ENCODE results near the gene ENTPD2. TPM values are rescaled to one million over a fixed set of nuclear protein-coding genes. Genes with fewer than 3 reads are reported as not detected.

Gene ENTPD2
- total and polyA plus RNA-seq, 2 of the 4 experiments (the other 2 are of a cell fraction) = not detected

- Histone ChIP-seq H3K14ac (replicated peaks; ENCODE audit: low read depth, low read length) (no peak overlapping the region), H3K4ac (ENCODE audit: low read depth, low read length) (no peak overlapping the region), H3K9me3 (ENCODE audit: control insufficient read depth, insufficient read depth, low read length) (no peaks in the 10 kb centered on the region), H2AFZ (replicated peaks; ENCODE audit: low read length, poor library complexity) (no peak overlapping the region), H3K79me1 (ENCODE audit: low read depth in 1 of 2, low read length in 2 of 2) (peaks cover 2 to 11% of the 10 kb centered on the region in 2 experiments), H3K27ac (ENCODE audit: insufficient read depth, low read length) (no peak overlapping the region), H3K4me3 (ENCODE audit: insufficient read depth, low read depth, low read length) (no peak overlapping the region), H3K4me1 (ENCODE audit: control insufficient read depth, insufficient read depth, low read length) (peaks cover 3% of the 10 kb centered on the region; the same call in 1 of the 2 replicates), H4K20me1 (ENCODE audit: insufficient read depth, low read length) (no peaks in the 10 kb centered on the region), H3K9me1 (ENCODE audit: insufficient read depth, low read length) (no peaks in the 10 kb centered on the region), H3K9ac (ENCODE audit: low read depth, low read length) (no peak overlapping the region), H2AK5ac (ENCODE audit: low read depth, low read length) (no peak overlapping the region), H3K27me3 (ENCODE audit: control insufficient read depth, insufficient read depth, low read length) (no peaks in the 10 kb centered on the region; the same call in 1 of the 2 replicates), H3K23ac (ENCODE audit: low read depth, low read length) (no peak overlapping the region), H4K5ac (ENCODE audit: low read depth, low read length) (no peak overlapping the region), H2BK120ac (ENCODE audit: low read depth, low read length) (no peak overlapping the region), H3K4me2 (ENCODE audit: low read depth, low read length) (no peak overlapping the region), H2BK5ac (ENCODE audit: low read depth, low read length, poor library complexity, severe bottlenecking) (no peak overlapping the region), H4K8ac (ENCODE audit: low read depth in 2 of 2, low read length in 2 of 2) (no peak overlapping the region), H2AK9ac (replicated peaks; ENCODE audit: low read depth, low read length, poor library complexity) (no peak overlapping the region), H4K91ac (ENCODE audit: insufficient read depth, low read depth, low read length) (no peak overlapping the region), H3K56ac (ENCODE audit: extremely low read depth, insufficient read depth, low read length) (no peak overlapping the region), H2BK20ac (ENCODE audit: low read depth, low read length) (no peak overlapping the region), H3K36me3 (ENCODE audit: control insufficient read depth, insufficient read depth, low read length) (no peaks in the 10 kb centered on the region), H2BK15ac (ENCODE audit: low read depth, low read length) (no peak overlapping the region), H3K18ac (ENCODE audit: low read depth, low read length) (no peak overlapping the region)
- TF ChIP-seq FOS (IDR thresholded peaks at IDR 0.05; ENCODE audit: low read depth, low read length) = no peak
- no peak for TF ChIP-seq MXI1 (IDR thresholded peaks at IDR 0.05; ENCODE audit: borderline replicate concordance, low read depth, low read length)
- no peak for TF ChIP-seq MAFK (IDR thresholded peaks at IDR 0.05; ENCODE audit: low read depth, low read length)
- TF ChIP-seq POLR2A (IDR thresholded peaks at IDR 0.05; ENCODE audit: low read depth, low read length) = no peak
- no peak for TF ChIP-seq BHLHE40 (IDR thresholded peaks at IDR 0.05; ENCODE audit: low read depth, low read length)
- TF ChIP-seq ELK1 (IDR thresholded peaks at IDR 0.05; ENCODE audit: borderline replicate concordance, low read depth, low read length) = no peak
- TF ChIP-seq RAD21 (IDR thresholded peaks at IDR 0.05; ENCODE audit: low read length) = no peak
- no peak for TF ChIP-seq RCOR1 (IDR thresholded peaks at IDR 0.05; ENCODE audit: insufficient replicate concordance, low read length)
- no peak for TF ChIP-seq MAZ (IDR thresholded peaks at IDR 0.05; ENCODE audit: borderline replicate concordance, low read depth, low read length)
- TF ChIP-seq SMC3 (IDR thresholded peaks at IDR 0.05; ENCODE audit: low read depth, low read length) = no peak
- TF ChIP-seq RFX5 (IDR thresholded peaks at IDR 0.05; ENCODE audit: low read depth, low read length) = no peak
- TF ChIP-seq CTCF (conservative IDR thresholded peaks at IDR 0.05; ENCODE audit: low read depth, low read length) = no peak
- BruUV-seq (replicated peaks) = no TSS peak
- DNase-seq (no peak), ATAC-seq (ENCODE audit: low read depth) (no peak)
- WGBS, 2 experiments (ENCODE audit: extremely low coverage in 2 of 2, insufficient read length in 1 of 2) = 91% methylated on average over 9 of the region's 26 CpGs; no CpG with 5 or more reads in 1 of the 2 experiments
- ChIA-PET CTCF (interaction anchor here (1.1 kb wide), 1 partner anchor 20 kb away, joined by 4 read pairs; no protein-coding TSS in a partner anchor), POLR2A (ENCODE audit: unreplicated experiment) (no interaction called here)
- dilution Hi-C loops (cut with HindIII; ENCODE audit: low sequenced_read_pairs, unreplicated experiment) (no loop called here), intact Hi-C loops (cut with micrococcal nuclease) (no loop called here), in situ Hi-C loops (cut with MboI; ENCODE audit: low sequenced_read_pairs) (no loop called here)
Measured at GRCh38 chr9:137066096-137066861, 12.4 kb upstream of the ENTPD2 start.

All from IMR-90 (cell line).